Activated naive CD4-positive, alpha-beta T cell treated with anti-CD3 and anti-CD28 coated beads, Interleukin-2, amount 10 ng/mL, durations not matched to agents 7 days and 5 days (primary cell): ENCODE data around the gene HMCN2.

Experiments
- CTCF ChIA-PET: fragments of 350-600 bp; sonication (Branson Sonifier 250); formaldehyde crosslinking; loops from one replicate; lab custom pipeline; 2021; ENCODE audit warnings: antibody characterized with exemption; lab: Charles Lee
- DNase-seq: peaks from one replicate; pipeline ENCODE4 v3.0.0-alpha.2; 2020
- H3K27ac Mint-ChIP-seq: one replicate; pipeline ENCODE4 v1.8.0; 2021; ENCODE audit warnings: mild to moderate bottlenecking, moderate library complexity, mixed read lengths
- H3K27me3 Mint-ChIP-seq: one replicate; pipeline ENCODE4 v1.8.0; 2021; ENCODE audit warnings: mild to moderate bottlenecking, mixed read lengths
- H3K36me3 Mint-ChIP-seq: one replicate; pipeline ENCODE4 v1.8.0; 2021; ENCODE audit warnings: mixed read lengths
- H3K4me1 Mint-ChIP-seq: one replicate; pipeline ENCODE4 v1.8.0; 2021; ENCODE audit warnings: mixed read lengths
- H3K4me3 Mint-ChIP-seq: one replicate; pipeline ENCODE4 v1.8.0; 2021; ENCODE audit warnings: mild to moderate bottlenecking, moderate library complexity, mixed read lengths
- H3K9me3 Mint-ChIP-seq: one replicate; pipeline ENCODE4 v1.8.0; 2021; ENCODE audit warnings: mixed read lengths

Gene HMCN2

GRCh38 chr9:130346431-130346830 lies 80.9 kb downstream of the HMCN2 start:
- H3K27ac Mint-ChIP-seq: no peak overlapping the region
- H3K27me3 Mint-ChIP-seq: no peaks in the 10 kb centered on the region
- no peak for DNase-seq
- H3K4me1 Mint-ChIP-seq: no peaks in the 10 kb centered on the region
- CTCF ChIA-PET: no interaction called here
- no peaks in the 10 kb centered on the region for H3K9me3 Mint-ChIP-seq
- no peaks in the 10 kb centered on the region for H3K36me3 Mint-ChIP-seq
- no peak overlapping the region for H3K4me3 Mint-ChIP-seq

GRCh38 chr9:130347036-130347435 lies 81.5 kb downstream of the HMCN2 start:
- Mint-ChIP-seq H3K4me3 (no peak overlapping the region), H3K9me3 (no peaks in the 10 kb centered on the region), H3K27me3 (no peaks in the 10 kb centered on the region), H3K36me3 (no peaks in the 10 kb centered on the region), H3K4me1 (no peaks in the 10 kb centered on the region), H3K27ac (no peak overlapping the region)
- CTCF ChIA-PET: no interaction called here
- DNase-seq: no peak

GRCh38 chr9:130347931-130348330 lies 82.4 kb downstream of the HMCN2 start:
- no peaks in the 10 kb centered on the region for H3K9me3 Mint-ChIP-seq
- H3K36me3 Mint-ChIP-seq: no peaks in the 10 kb centered on the region
- no peaks in the 10 kb centered on the region for H3K27me3 Mint-ChIP-seq
- no peaks in the 10 kb centered on the region for H3K4me1 Mint-ChIP-seq
- DNase-seq: no peak
- CTCF ChIA-PET: no interaction called here
- no peak overlapping the region for H3K4me3 Mint-ChIP-seq
- no peak overlapping the region for H3K27ac Mint-ChIP-seq

- Mint-ChIP-seq H3K27ac (no peak overlapping the region), H3K4me3 (no peak overlapping the region), H3K36me3 (no peaks in the 10 kb centered on the region), H3K27me3 (no peaks in the 10 kb centered on the region), H3K9me3 (no peaks in the 10 kb centered on the region), H3K4me1 (no peaks in the 10 kb centered on the region)
- CTCF ChIA-PET: no interaction called here
- no peak for DNase-seq
Measured at GRCh38 chr9:130348341-130348740, 82.8 kb downstream of the HMCN2 start.

- no peak for DNase-seq
- CTCF ChIA-PET: no interaction called here
- Mint-ChIP-seq H3K27ac (no peak overlapping the region), H3K27me3 (no peaks in the 10 kb centered on the region), H3K9me3 (no peaks in the 10 kb centered on the region), H3K4me1 (no peaks in the 10 kb centered on the region), H3K4me3 (no peak overlapping the region), H3K36me3 (no peaks in the 10 kb centered on the region)
Measured at GRCh38 chr9:130348881-130349280, 83.3 kb downstream of the HMCN2 start.

GRCh38 chr9:130349398-130349797 lies 83.8 kb downstream of the HMCN2 start:
- Mint-ChIP-seq H3K27me3 (no peaks in the 10 kb centered on the region), H3K4me1 (no peaks in the 10 kb centered on the region), H3K27ac (no peak overlapping the region), H3K9me3 (no peaks in the 10 kb centered on the region), H3K4me3 (no peak overlapping the region), H3K36me3 (no peaks in the 10 kb centered on the region)
- CTCF ChIA-PET: interaction anchor here (0.6 kb wide), 1 partner anchor 99 kb away, joined by 3 read pairs; no protein-coding TSS in a partner anchor
- no peak for DNase-seq

GRCh38 chr9:130351343-130351742 lies 85.8 kb downstream of the HMCN2 start:
- no peak overlapping the region for H3K27ac Mint-ChIP-seq
- H3K4me3 Mint-ChIP-seq: no peak overlapping the region
- no peaks in the 10 kb centered on the region for H3K4me1 Mint-ChIP-seq
- CTCF ChIA-PET: no interaction called here
- H3K27me3 Mint-ChIP-seq: no peaks in the 10 kb centered on the region
- no peaks in the 10 kb centered on the region for H3K9me3 Mint-ChIP-seq
- H3K36me3 Mint-ChIP-seq: no peaks in the 10 kb centered on the region
- DNase-seq: no peak

- DNase-seq: no peak
- no peak overlapping the region for H3K4me3 Mint-ChIP-seq
- H3K27ac Mint-ChIP-seq: no peak overlapping the region
- CTCF ChIA-PET: no interaction called here
- H3K27me3 Mint-ChIP-seq: no peaks in the 10 kb centered on the region
- H3K4me1 Mint-ChIP-seq: no peaks in the 10 kb centered on the region
- H3K9me3 Mint-ChIP-seq: no peaks in the 10 kb centered on the region
- no peaks in the 10 kb centered on the region for H3K36me3 Mint-ChIP-seq
Measured at GRCh38 chr9:130352081-130352480, 86.5 kb downstream of the HMCN2 start.

GRCh38 chr9:130352586-130353285 lies 87.2 kb downstream of the HMCN2 start:
- Mint-ChIP-seq H3K9me3 (no peaks in the 10 kb centered on the region), H3K4me3 (no peak overlapping the region), H3K27me3 (no peaks in the 10 kb centered on the region), H3K4me1 (no peaks in the 10 kb centered on the region), H3K36me3 (no peaks in the 10 kb centered on the region), H3K27ac (no peak overlapping the region)
- DNase-seq: no peak
- CTCF ChIA-PET: interaction anchor here (1.1 kb wide), 1 partner anchor 9 kb away, joined by 4 read pairs; no protein-coding TSS in a partner anchor

GRCh38 chr9:130354378-130354777 lies 88.8 kb downstream of the HMCN2 start:
- no peak for DNase-seq
- Mint-ChIP-seq H3K4me3 (no peak overlapping the region), H3K4me1 (no peaks in the 10 kb centered on the region), H3K27ac (no peak overlapping the region), H3K36me3 (no peaks in the 10 kb centered on the region), H3K9me3 (no peaks in the 10 kb centered on the region), H3K27me3 (no peaks in the 10 kb centered on the region)
- CTCF ChIA-PET: no interaction called here

- DNase-seq: no peak
- H3K27ac Mint-ChIP-seq: no peak overlapping the region
- CTCF ChIA-PET: no interaction called here
- no peaks in the 10 kb centered on the region for H3K27me3 Mint-ChIP-seq
- no peaks in the 10 kb centered on the region for H3K36me3 Mint-ChIP-seq
- no peaks in the 10 kb centered on the region for H3K9me3 Mint-ChIP-seq
- no peak overlapping the region for H3K4me3 Mint-ChIP-seq
- H3K4me1 Mint-ChIP-seq: no peaks in the 10 kb centered on the region
Measured at GRCh38 chr9:130354806-130355205, 89.2 kb downstream of the HMCN2 start.

GRCh38 chr9:130356033-130356432 lies 90.5 kb downstream of the HMCN2 start:
- no peak overlapping the region for H3K4me3 Mint-ChIP-seq
- H3K27ac Mint-ChIP-seq: no peak overlapping the region
- no peaks in the 10 kb centered on the region for H3K36me3 Mint-ChIP-seq
- no peak for DNase-seq
- H3K9me3 Mint-ChIP-seq: no peaks in the 10 kb centered on the region
- H3K4me1 Mint-ChIP-seq: no peaks in the 10 kb centered on the region
- CTCF ChIA-PET: no interaction called here
- H3K27me3 Mint-ChIP-seq: no peaks in the 10 kb centered on the region

- Mint-ChIP-seq H3K4me3 (no peak overlapping the region), H3K4me1 (no peaks in the 10 kb centered on the region), H3K27ac (no peak overlapping the region), H3K9me3 (no peaks in the 10 kb centered on the region), H3K36me3 (no peaks in the 10 kb centered on the region), H3K27me3 (no peaks in the 10 kb centered on the region)
- DNase-seq: no peak
- CTCF ChIA-PET: no interaction called here
Measured at GRCh38 chr9:130356877-130357584, 91.5 kb downstream of the HMCN2 start.

GRCh38 chr9:130358928-130359327 lies 93.4 kb downstream of the HMCN2 start:
- Mint-ChIP-seq H3K27ac (no peak overlapping the region), H3K27me3 (peaks cover 5% of the 10 kb centered on the region)
- CTCF ChIA-PET: no interaction called here

GRCh38 chr9:130359819-130360218 lies 94.3 kb downstream of the HMCN2 start:
- Mint-ChIP-seq H3K4me1 (no peaks in the 10 kb centered on the region), H3K27me3 (peaks cover 6% of the 10 kb centered on the region), H3K36me3 (no peaks in the 10 kb centered on the region), H3K4me3 (no peak overlapping the region), H3K9me3 (no peaks in the 10 kb centered on the region), H3K27ac (no peak overlapping the region)
- CTCF ChIA-PET: no interaction called here
- no peak for DNase-seq

More at GRCh38 chr9:130358928-130359327, 93.4 kb downstream of the HMCN2 start:
- Mint-ChIP-seq H3K4me3 (no peak overlapping the region), H3K36me3 (no peaks in the 10 kb centered on the region), H3K4me1 (no peaks in the 10 kb centered on the region), H3K9me3 (no peaks in the 10 kb centered on the region)
- DNase-seq: no peak
